H1 (cell line): ENCODE results near the gene NOC2L. TPM values are rescaled to one million over a fixed set of nuclear protein-coding genes. Genes with fewer than 3 reads are reported as not detected.

ENCODE experiments used
- CTCF ChIA-PET: fragments of 300-600 bp; sonication (Branson Sonifier 250); formaldehyde crosslinking; loops from one replicate; lab custom pipeline; 2021; ENCODE audit not compliant: partially characterized antibody; lab: Charles Lee
- POLR2A ChIA-PET: fragments of 300-600 bp; sonication (Branson Sonifier 250); formaldehyde crosslinking; loops from one replicate; lab custom pipeline; 2021; ENCODE audit warnings: inconsistent platforms; ENCODE audit not compliant: partially characterized antibody; lab: Charles Lee
- DNase-seq, 2 experiments: peaks; one replicate each; pipeline versions ENCODE4 v3.0.0 to v3.0.0-alpha.2; 2010 to 2022; ENCODE audit warnings: low spot score in 2 of 2, low read depth in 1 of 2, mixed read lengths in 1 of 2
- FAIRE-seq: peaks from 2 replicates; lab custom pipeline; 2011; peaks lifted over from hg19 to GRCh38; lab: Jason Lieb, UNC
- H2AFZ ChIP-seq: 2 replicates; pipeline ENCODE4 v1.8.1; 2012; ENCODE audit warnings: low read length, inconsistent platforms
- H2AK5ac ChIP-seq: 2 replicates; pipeline ENCODE4 v1.6.1; 2013; ENCODE audit warnings: low read depth, low read length
- H2BK120ac ChIP-seq: replicated peaks from 2 replicates; pipeline ENCODE3; 2013; ENCODE audit warnings: low read depth, low read length, inconsistent platforms
- H2BK12ac ChIP-seq: 2 replicates; pipeline ENCODE4 v1.6.1; 2013; ENCODE audit warnings: low read depth, low read length
- H2BK15ac ChIP-seq: 2 replicates; pipeline ENCODE4 v1.6.1; 2013; ENCODE audit warnings: low read length
- H2BK20ac ChIP-seq: 2 replicates; pipeline ENCODE4 v1.6.1; 2013; ENCODE audit warnings: low read length
- H2BK5ac ChIP-seq: 2 replicates; pipeline ENCODE4 v1.6.1; 2013; ENCODE audit warnings: low read depth, low read length
- H3K14ac ChIP-seq: 2 replicates; pipeline ENCODE4 v1.6.1; 2013; ENCODE audit warnings: inconsistent platforms; ENCODE audit not compliant: insufficient read length
- H3K18ac ChIP-seq: 2 replicates; pipeline ENCODE4 v1.6.1; 2013; ENCODE audit warnings: low read length; ENCODE audit errors: extremely low read depth
- H3K23ac ChIP-seq: 2 replicates; pipeline ENCODE4 v1.6.1; 2013; ENCODE audit warnings: inconsistent platforms; ENCODE audit not compliant: insufficient read length
- H3K23me2 ChIP-seq: 2 replicates; pipeline ENCODE4 v1.6.1; 2013; ENCODE audit warnings: low read depth, low read length
- H3K27ac ChIP-seq: 2 replicates; pipeline ENCODE4 v1.6.1; 2011; ENCODE audit warnings: low read depth, low read length, inconsistent platforms
- H3K27me3 ChIP-seq, 4 experiments: replicated peaks in 1 of 4; 1 replicate in 1 of 4; 2 replicates in 3 of 4; pipeline versions ENCODE4 v1.6.1 to v1.8.1; 2011 to 2013; ENCODE audit warnings: low read length in 3 of 4, mild to moderate bottlenecking in 3 of 4, inconsistent platforms in 2 of 4, mixed read lengths in 2 of 4, moderate library complexity in 1 of 4; ENCODE audit not compliant: control insufficient read depth in 3 of 4, insufficient read depth in 3 of 4; ENCODE audit errors: extremely low read depth in 1 of 4
- H3K36me3 ChIP-seq, 4 experiments: 2 replicates each; pipeline versions ENCODE4 v1.6.1 to v1.8.1; 2011 to 2013; ENCODE audit warnings: mild to moderate bottlenecking in 4 of 4, low read length in 3 of 4, moderate library complexity in 2 of 4, control low read depth in 1 of 4, inconsistent platforms in 1 of 4; ENCODE audit not compliant: insufficient read depth in 4 of 4, control insufficient read depth in 2 of 4
- H3K4ac ChIP-seq: replicated peaks from 2 replicates; pipeline ENCODE3; 2013; ENCODE audit warnings: low read length, low read depth, mixed read lengths, inconsistent platforms; ENCODE audit not compliant: insufficient read length
- H3K4me1 ChIP-seq, 4 experiments: replicated peaks in 1 of 4; 1 replicate in 1 of 4; 2 replicates in 3 of 4; pipeline versions ENCODE4 v1.6.1 to v1.8.1; 2011 to 2013; ENCODE audit warnings: low read length in 3 of 4, inconsistent platforms in 2 of 4, mixed read lengths in 1 of 4; ENCODE audit not compliant: insufficient read depth in 4 of 4, control insufficient read depth in 3 of 4
- H3K4me2 ChIP-seq, 2 experiments: 2 replicates each; pipeline versions ENCODE4 v1.6.1 to v1.8.1; 2011 to 2013; ENCODE audit warnings: low read depth in 2 of 2, low read length in 2 of 2, control low read depth in 1 of 2, inconsistent platforms in 1 of 2, mild to moderate bottlenecking in 1 of 2; ENCODE audit not compliant: insufficient read depth in 1 of 2
- H3K4me3 ChIP-seq, 4 experiments: fragments of 200-600, 300-600 bp in 1 of 4; sonication (generic), shearing (Covaris generic), sonication (Bioruptor Twin) in 1 of 4; 2 replicates each; pipeline versions ENCODE4 v1.5.1 to v1.8.1; 2011 to 2016; ENCODE audit warnings: low read length in 4 of 4, low read depth in 3 of 4, control low read depth in 2 of 4, inconsistent platforms in 2 of 4, mild to moderate bottlenecking in 2 of 4, mixed read lengths in 1 of 4, moderate library complexity in 1 of 4; ENCODE audit not compliant: insufficient read depth in 2 of 4; ENCODE audit errors: extremely low read depth in 1 of 4
- H3K56ac ChIP-seq: replicated peaks from 2 replicates; pipeline ENCODE3; 2013; ENCODE audit warnings: low read depth, mild to moderate bottlenecking, mixed read lengths, low read length, inconsistent platforms; ENCODE audit not compliant: insufficient read length
- H3K79me1 ChIP-seq: 2 replicates; pipeline ENCODE4 v1.6.1; 2013; ENCODE audit warnings: low read depth, low read length, control low read depth
- H3K79me2 ChIP-seq, 2 experiments: 2 replicates each; pipeline versions ENCODE4 v1.6.1 to v1.8.1; 2012 to 2013; ENCODE audit warnings: low read length in 2 of 2, mild to moderate bottlenecking in 2 of 2, inconsistent platforms in 1 of 2; ENCODE audit not compliant: insufficient read depth in 2 of 2, control insufficient read depth in 1 of 2
- H3K9ac ChIP-seq, 4 experiments: replicated peaks in 1 of 4; 1 replicate in 1 of 4; 2 replicates in 3 of 4; pipeline versions ENCODE4 v1.6.1 to v1.8.1; 2011 to 2013; ENCODE audit warnings: low read depth in 3 of 4, low read length in 3 of 4, control low read depth in 2 of 4, mild to moderate bottlenecking in 2 of 4, moderate library complexity in 2 of 4, inconsistent platforms in 1 of 4; ENCODE audit errors: extremely low read depth in 1 of 4
- H3K9me3 ChIP-seq, 2 experiments: 2 replicates each; pipeline versions ENCODE4 v1.6.1 to v1.8.1; 2012 to 2013; ENCODE audit warnings: mild to moderate bottlenecking in 2 of 2, moderate library complexity in 2 of 2, control low read depth in 1 of 2, inconsistent platforms in 1 of 2, low read depth in 1 of 2, low read length in 1 of 2, mixed read lengths in 1 of 2; ENCODE audit not compliant: insufficient read depth in 2 of 2
- H4K20me1 ChIP-seq, 2 experiments: replicated peaks in 1 of 2; 2 replicates each; pipeline versions ENCODE3 to v1.8.1; 2011 to 2013; ENCODE audit warnings: inconsistent platforms in 2 of 2, low read length in 2 of 2, mild to moderate bottlenecking in 1 of 2; ENCODE audit not compliant: insufficient read depth in 2 of 2, control insufficient read depth in 1 of 2
- H4K5ac ChIP-seq: 2 replicates; pipeline ENCODE4 v1.6.1; 2013; ENCODE audit warnings: low read length, low read depth, mixed read lengths, inconsistent platforms; ENCODE audit not compliant: insufficient read length
- H4K8ac ChIP-seq: 2 replicates; pipeline ENCODE4 v1.8.0; 2013; ENCODE audit warnings: mild to moderate bottlenecking, moderate library complexity, low read length, inconsistent platforms; ENCODE audit not compliant: insufficient read depth; ENCODE audit errors: extremely low read depth
- H4K91ac ChIP-seq: replicated peaks from 2 replicates; pipeline ENCODE3; 2013; ENCODE audit warnings: low read length, mixed read lengths, inconsistent platforms; ENCODE audit not compliant: insufficient read length
- CBX5 ChIP-seq: fragments of 300-800, 300-1000 bp; sonication (generic); IDR thresholded peaks from 2 replicates; pipeline ENCODE4 v1.7.1; 2016; ENCODE audit warnings: antibody characterized with exemption, low read length, low read depth
- CREB1 ChIP-seq: IDR thresholded peaks from 2 replicates; pipeline ENCODE4 v1.6.1; 2012; ENCODE audit warnings: inconsistent platforms
- EP300 ChIP-seq, 2 experiments: IDR thresholded peaks; 1 replicate in 1 of 2; 2 replicates in 1 of 2; pipeline ENCODE4 v1.6.1; 2011 to 2012; ENCODE audit warnings: low read depth in 2 of 2, low read length in 2 of 2, mild to moderate bottlenecking in 2 of 2, borderline replicate concordance in 1 of 2, inconsistent platforms in 1 of 2, moderate library complexity in 1 of 2
- EZH2 ChIP-seq: fragments of 200-600 bp; sonication (generic); IDR thresholded peaks from 2 replicates; pipeline ENCODE4 v1.7.1; 2012; ENCODE audit warnings: low read depth, mild to moderate bottlenecking, moderate library complexity, low read length, inconsistent platforms; ENCODE audit not compliant: severe bottlenecking
- RFX5 ChIP-seq: IDR thresholded peaks from 2 replicates; pipeline ENCODE4 v1.6.1; 2011; ENCODE audit warnings: low read depth, low read length, improper control_type of control experiment, borderline replicate concordance
- RNF2 ChIP-seq: fragments of 200-900, 300-1000 bp; sonication (generic); IDR thresholded peaks from 2 replicates; pipeline ENCODE4 v1.7.1; 2016; ENCODE audit warnings: borderline replicate concordance, low read depth, mild to moderate bottlenecking, antibody characterized with exemption, low read length; ENCODE audit not compliant: poor library complexity, severe bottlenecking; ENCODE audit errors: missing control alignments
- TBP ChIP-seq: IDR thresholded peaks from 2 replicates; pipeline ENCODE4 v1.6.1; 2011; ENCODE audit warnings: low read depth, low read length, improper control_type of control experiment
- YY1 ChIP-seq: IDR thresholded peaks from 2 replicates; pipeline ENCODE4 v1.6.1; 2011; ENCODE audit warnings: low read depth, mild to moderate bottlenecking, low read length
- WGBS, 2 experiments: shearing (Covaris generic) in 1 of 2; methylation state at CpG; one replicate each; pipeline versions ENCODE4 v1.1.6 to v1.1.7; 2013 to 2015; ENCODE audit warnings: low lambda C conversion rate in 2 of 2, mixed read lengths in 2 of 2, inconsistent platforms in 1 of 2, low coverage in 1 of 2, missing lambda C conversion rate in 1 of 2; ENCODE audit not compliant: insufficient replicate concordance in 2 of 2, insufficient coverage in 1 of 2, insufficient read length in 1 of 2; ENCODE audit errors: extremely low coverage in 1 of 2, missing lambda C conversion rate in 1 of 2; 5-methylcytosine and 5-hydroxymethylcytosine counted together
- polyA plus RNA-seq, 7 experiments: library from polyadenylated mRNA; depleted of rRNA in 3 of 7; stranded (reverse) in 5 of 7; unstranded in 2 of 7; fragments of >200 nt in 5 of 7; fragments of 200-250 nt in 2 of 7; gene quantifications; 1 replicate in 5 of 7; 2 replicates in 1 of 7; 4 replicates in 1 of 7; pipeline versions ENCODE4 v1.2.1 to v1.2.3, GENCODE V29; 2011 to 2013; ENCODE audit warnings: missing spikeins in 2 of 7, mixed read lengths in 2 of 7
- total RNA-seq: library from RNA; stranded (reverse); fragmentation: NEBNext Ultra II Directional; extraction: Animal tissue kit (Norgen Biotek cat#: 25700); gene quantifications from 2 replicates; pipeline ENCODE4 v1.2.1, GENCODE V29; 2021

The NOC2L gene
- total and polyA plus RNA-seq, 2 of the 8 experiments (the other 6 are each of a cell fraction or from before 2014, with no cell fraction given), result 74.7 to 130 TPM

DNA sequence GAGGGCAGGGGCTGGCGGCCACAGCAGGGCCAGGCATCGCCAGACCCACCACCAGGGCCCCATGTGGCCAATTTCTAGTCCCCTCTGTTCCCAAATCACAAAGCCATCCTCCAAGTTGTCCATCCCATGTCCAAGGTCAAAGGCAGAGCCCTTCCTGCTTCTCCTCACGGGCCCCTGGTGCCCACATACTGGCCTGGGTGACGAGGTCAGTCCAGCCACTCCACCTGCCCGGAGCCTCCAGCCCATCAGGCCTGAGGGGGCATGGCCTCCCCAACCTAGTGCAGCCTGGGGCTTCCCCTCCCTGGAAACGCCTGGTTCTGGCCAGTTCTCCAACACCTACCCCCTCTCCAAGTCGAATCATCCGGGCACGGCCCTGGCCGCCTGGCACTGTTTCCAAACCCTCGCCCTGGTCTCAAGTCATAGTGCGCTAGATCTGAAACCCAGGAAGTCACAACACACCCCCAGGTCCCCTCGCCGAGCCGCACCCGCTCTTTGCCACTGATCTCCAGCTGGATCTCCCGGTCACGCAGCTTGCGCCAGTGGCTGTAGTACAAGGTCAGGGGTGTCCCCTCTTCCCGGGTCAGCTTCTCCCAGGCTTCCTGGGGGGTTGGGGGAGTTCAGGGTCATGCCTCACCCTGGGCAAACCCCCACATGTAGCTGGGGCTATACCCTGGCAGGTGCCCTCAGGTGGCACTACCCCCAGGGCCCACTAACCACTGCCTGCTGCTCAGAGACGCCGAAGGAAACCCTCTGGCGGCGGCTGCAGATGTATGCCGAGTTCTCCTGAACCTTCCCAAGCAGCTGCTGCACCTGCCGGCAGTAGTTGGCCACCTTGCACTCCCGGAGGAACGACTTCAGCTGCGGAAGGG, 13.1 kb downstream of the NOC2L start:
- ChIA-PET POLR2A (interaction anchor here (0.6 to 9.5 kb wide), 7 partner anchors 8 to 393 kb away, joined by 3 to 65 read pairs (median 3); partner anchors contain the start of gene NOC2L), CTCF (interaction anchor here (0.9 to 1.3 kb wide), 2 partner anchors 10 to 21 kb away, joined by 3 read pairs; partner anchors contain the start of gene PLEKHN1)
- Histone ChIP-seq H3K9me3 (no peaks in the 10 kb centered on the region), H4K91ac (no peak overlapping the region), H3K79me2 (no peaks in the 10 kb centered on the region; a peak in 1 of 4 replicates), H4K20me1 (peaks cover 21 to 42% of the 10 kb centered on the region in 2 experiments), H3K27ac (no peak overlapping the region), H2BK120ac (no peak overlapping the region), H2BK20ac (no peak overlapping the region), H3K4ac (no peak overlapping the region), H3K23me2 (peaks cover 5% of the 10 kb centered on the region; the same call in 1 of the 2 replicates), H3K18ac (no peak overlapping the region), H3K23ac (no peak overlapping the region), H2AK5ac (no peak overlapping the region), H2AFZ (no peak overlapping the region), H2BK12ac (no peak overlapping the region), H2BK5ac (no peak overlapping the region), H3K27me3 (peaks cover 22 to 29% (median 28%) of the 10 kb centered on the region in 4 experiments), H3K14ac (no peak overlapping the region), H3K9ac (no peak overlapping the region), H3K79me1 (peaks cover 8% of the 10 kb centered on the region), H3K56ac (no peak overlapping the region), H4K8ac (no peak overlapping the region; the same call in none of the 2 replicates), H4K5ac (no peak overlapping the region), H3K4me3 (no peak overlapping the region), H3K4me2 (no peak overlapping the region), H3K36me3 (peaks cover 2 to 36% (median 26%) of the 10 kb centered on the region in 4 experiments), H3K4me1 (peaks cover 3 to 17% (median 10%) of the 10 kb centered on the region in 4 experiments), H2BK15ac (no peak overlapping the region)
- no peak for FAIRE-seq
- 94% methylated on average over 26 of the region's 29 CpGs; no CpG with 5 or more reads in 1 of the 2 experiments for WGBS, 2 experiments
- TF ChIP-seq TBP (no peak), YY1 (no peak), RFX5 (no peak), EZH2 (no peak), EP300 (IDR thresholded peaks at IDR 0.05; ENCODE audit: borderline replicate concordance in 1 of 2, low read depth in 2 of 2, low read length in 2 of 2) (no peak), CREB1 (no peak), CBX5 (no peak), RNF2 (no peak)
- DNase-seq, result no peak
